Mesothelial cell of epicardium (in vitro differentiated cells): ENCODE results near the gene ANKRD11. TPM values are rescaled to one million over a fixed set of nuclear protein-coding genes. Genes with fewer than 3 reads are reported as not detected.
A peak's percentile ranks its signal among the peaks of the same experiment; 100 is the strongest.

Source experiments
- DNase-seq, 2 experiments: peaks; one replicate each; pipeline ENCODE4 v3.0.0; 2021; ENCODE audit warnings: low spot score in 2 of 2; ENCODE audit not compliant: unreplicated experiment in 2 of 2
- H3K27ac Mint-ChIP-seq: 2 replicates; pipeline ENCODE4 v1.8.0; 2021; ENCODE audit warnings: mixed read lengths
- H3K27me3 Mint-ChIP-seq: 2 replicates; pipeline ENCODE4 v1.8.0; 2021; ENCODE audit warnings: low read depth, mixed read lengths
- H3K36me3 Mint-ChIP-seq: 2 replicates; pipeline ENCODE4 v1.8.0; 2021; ENCODE audit warnings: mixed read lengths
- H3K4me1 Mint-ChIP-seq: 2 replicates; pipeline ENCODE4 v1.8.0; 2021; ENCODE audit warnings: mixed read lengths
- H3K4me3 Mint-ChIP-seq: 2 replicates; pipeline ENCODE4 v1.8.0; 2021; ENCODE audit warnings: mild to moderate bottlenecking, moderate library complexity, mixed read lengths
- H3K9me3 Mint-ChIP-seq: 2 replicates; pipeline ENCODE4 v1.8.0; 2021; ENCODE audit warnings: mixed read lengths
- CTCF ChIP-seq: fragments of 200-600 bp; sonication (generic); IDR thresholded peaks from one replicate; pipeline ENCODE4 v1.5.0; 2021; ENCODE audit warnings: antibody characterized with exemption; ENCODE audit not compliant: unreplicated experiment
- total RNA-seq: library from RNA; stranded (reverse); gene quantifications from 3 replicates; pipeline ENCODE4 v1.2.1, GENCODE V29; 2021

ANKRD11 gene
- total RNA-seq, 1 donor from 2014 or later = 247 TPM

GRCh38 chr16:89489898-89490438 is 393 bp downstream of the ANKRD11 start:
- peaks cover 47% of the 10 kb centered on the region for H3K4me1 Mint-ChIP-seq
- TF ChIP-seq CTCF = no peak
- no peaks in the 10 kb centered on the region for H3K9me3 Mint-ChIP-seq
- H3K27me3 Mint-ChIP-seq = no peaks in the 10 kb centered on the region
- peak overlapping the region; percentile 17 for H3K4me3 Mint-ChIP-seq
- H3K27ac Mint-ChIP-seq = no peak overlapping the region
- DNase-seq = peak in 1 of 2 experiments; percentile 44
- peaks cover 2% of the 10 kb centered on the region for H3K36me3 Mint-ChIP-seq

- DNase-seq = peak; percentile 61 to 68
- no peak for TF ChIP-seq CTCF
- H3K4me1 Mint-ChIP-seq = peaks cover 54% of the 10 kb centered on the region
- H3K9me3 Mint-ChIP-seq = no peaks in the 10 kb centered on the region
- peak overlapping the region; percentile 89 for H3K4me3 Mint-ChIP-seq
- H3K27me3 Mint-ChIP-seq = no peaks in the 10 kb centered on the region
- peaks cover 2% of the 10 kb centered on the region for H3K36me3 Mint-ChIP-seq
- peak overlapping the region; percentile 98 for H3K27ac Mint-ChIP-seq
Measured at GRCh38 chr16:89489040-89489897, 1.1 kb downstream of the ANKRD11 start.

GRCh38 chr16:89485701-89486246 is 4.6 kb downstream of the ANKRD11 start:
- no peak overlapping the region for H3K4me3 Mint-ChIP-seq
- DNase-seq = no peak
- H3K9me3 Mint-ChIP-seq = no peaks in the 10 kb centered on the region
- H3K4me1 Mint-ChIP-seq = peaks cover 69% of the 10 kb centered on the region
- peaks cover 2% of the 10 kb centered on the region for H3K36me3 Mint-ChIP-seq
- no peaks in the 10 kb centered on the region for H3K27me3 Mint-ChIP-seq
- peak overlapping the region; percentile 86 for H3K27ac Mint-ChIP-seq
- TF ChIP-seq CTCF = no peak

GRCh38 chr16:89484923-89485679 is 5.3 kb downstream of the ANKRD11 start:
- Mint-ChIP-seq H3K27me3 (no peaks in the 10 kb centered on the region), H3K9me3 (no peaks in the 10 kb centered on the region), H3K4me1 (peaks cover 72% of the 10 kb centered on the region), H3K4me3 (no peak overlapping the region), H3K36me3 (peaks cover 2% of the 10 kb centered on the region), H3K27ac (peak overlapping the region; percentile 86)
- DNase-seq = no peak
- TF ChIP-seq CTCF = no peak

GRCh38 chr16:89484041-89484501 is 6.3 kb downstream of the ANKRD11 start:
- DNase-seq = no peak
- H3K27ac Mint-ChIP-seq = peak overlapping the region; percentile 86
- no peak overlapping the region for H3K4me3 Mint-ChIP-seq
- no peaks in the 10 kb centered on the region for H3K27me3 Mint-ChIP-seq
- no peaks in the 10 kb centered on the region for H3K9me3 Mint-ChIP-seq
- peaks cover 2% of the 10 kb centered on the region for H3K36me3 Mint-ChIP-seq
- TF ChIP-seq CTCF = no peak
- H3K4me1 Mint-ChIP-seq = peaks cover 73% of the 10 kb centered on the region
